Measurements from ENCODE around the gene PIAS4.

Gene PIAS4

GRCh38 chr19:3979289-3979673 lies 28.3 kb upstream of the PIAS4 start:
- Histone ChIP-seq H3K36me3 (ENCODE audit: control insufficient read depth, insufficient read depth, low read length) (peaks cover 93% of the 10 kb centered on the region), H3K27me3 (ENCODE audit: control insufficient read depth, insufficient read depth, low read length) (no peaks in the 10 kb centered on the region), H3K9ac (ENCODE audit: low read length) (no peak overlapping the region), H3K9me3 (ENCODE audit: control insufficient read depth, insufficient read depth, low read depth, low read length) (no peaks in the 10 kb centered on the region), H3K4me1 (ENCODE audit: control insufficient read depth, insufficient read depth, low read length) (peaks cover 14% of the 10 kb centered on the region), H3K27ac (ENCODE audit: low read depth, low read length) (no peak overlapping the region), H3K4me3 (ENCODE audit: low read depth, low read length) (no peak overlapping the region)

DNA sequence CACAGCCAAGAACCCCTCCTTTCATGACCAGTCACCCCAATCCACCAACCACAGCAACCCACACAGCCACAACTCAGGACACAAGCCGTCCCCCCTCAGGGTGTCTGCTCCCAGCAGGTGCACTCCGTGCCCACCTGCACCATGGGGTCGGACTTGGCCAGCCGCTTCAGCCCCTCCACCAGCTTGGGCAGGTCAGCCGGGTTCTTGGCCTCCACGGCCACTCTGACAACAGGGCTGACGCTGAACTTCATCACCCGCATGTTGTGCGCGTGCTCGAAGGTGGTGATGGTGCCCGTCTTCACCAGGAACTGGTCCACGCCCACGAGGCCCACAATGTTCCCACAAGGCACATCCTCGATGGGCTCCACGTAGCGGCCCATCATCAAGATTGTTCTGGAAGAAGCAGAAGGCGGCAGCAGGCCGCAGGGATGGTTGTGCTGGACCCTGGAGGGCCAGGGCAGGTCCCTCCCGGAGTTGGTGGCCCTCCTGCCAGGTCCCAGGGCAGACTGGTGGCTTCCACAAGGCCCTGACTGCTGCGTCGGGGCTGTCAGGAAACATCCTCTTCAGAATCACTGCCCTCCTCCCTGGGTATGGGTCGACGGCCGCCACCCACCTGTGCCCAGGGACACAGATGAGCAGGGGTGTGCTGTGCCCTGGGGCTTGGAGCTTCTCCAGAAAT lies 27.7 kb upstream of the PIAS4 start:
- H3K36me3 ChIP-seq (ENCODE audit: control insufficient read depth, insufficient read depth, low read length) = peaks cover 98% of the 10 kb centered on the region
- no peak overlapping the region for H3K4me3 ChIP-seq (ENCODE audit: low read depth, low read length)
- H3K9me3 ChIP-seq (ENCODE audit: control insufficient read depth, insufficient read depth, low read depth, low read length) = no peaks in the 10 kb centered on the region
- no peaks in the 10 kb centered on the region for H3K27me3 ChIP-seq (ENCODE audit: control insufficient read depth, insufficient read depth, low read length)
- no peak overlapping the region for H3K9ac ChIP-seq (ENCODE audit: low read length)
- peaks cover 14% of the 10 kb centered on the region for H3K4me1 ChIP-seq (ENCODE audit: control insufficient read depth, insufficient read depth, low read length)
- no peak overlapping the region for H3K27ac ChIP-seq (ENCODE audit: low read depth, low read length)

DNA sequence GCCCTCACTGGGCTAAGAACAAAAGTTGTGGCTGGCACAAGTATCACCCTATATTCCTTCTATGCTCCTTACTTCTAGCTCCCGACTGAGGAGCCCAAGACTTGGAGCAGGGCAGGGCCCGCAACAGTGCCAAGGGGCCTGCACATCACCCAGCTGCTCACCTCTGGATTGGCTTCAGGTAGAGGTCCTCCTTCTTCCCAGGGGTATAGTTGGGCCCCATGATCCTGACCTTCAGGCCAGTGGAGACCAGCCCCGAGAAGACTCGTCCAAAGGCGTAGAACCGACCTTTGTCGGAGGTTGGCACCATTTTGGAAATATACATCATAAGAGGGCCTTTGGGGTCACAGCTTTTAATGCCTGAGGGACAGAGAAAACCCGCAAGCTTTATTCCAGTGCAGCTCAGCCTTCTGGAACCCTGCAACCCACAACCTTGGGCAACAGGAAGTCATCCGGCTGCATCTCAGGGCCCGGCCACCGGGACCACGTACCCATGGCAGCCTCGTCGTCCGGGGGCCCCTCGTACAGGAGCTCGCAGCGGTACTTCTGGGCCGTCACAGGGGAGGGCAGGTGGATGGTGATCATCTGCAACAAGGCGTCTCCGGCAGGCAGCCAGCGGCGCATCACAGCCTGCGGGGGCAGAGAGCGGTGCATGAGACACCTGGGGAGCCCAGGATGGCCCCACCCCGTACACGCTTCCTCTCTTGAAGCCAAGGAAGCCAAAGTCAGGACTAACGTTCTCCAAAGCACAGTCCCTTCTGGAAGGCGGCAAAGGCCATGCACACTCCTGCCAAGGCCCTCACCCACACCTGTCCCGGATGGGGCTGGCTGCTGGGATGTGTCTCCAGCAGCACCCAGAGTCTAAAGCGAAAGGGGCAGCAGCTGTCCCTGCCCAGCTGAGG lies 26.9 kb upstream of the PIAS4 start:
- H3K27ac ChIP-seq (ENCODE audit: low read depth, low read length) = no peak overlapping the region
- no peak overlapping the region for H3K4me3 ChIP-seq (ENCODE audit: low read depth, low read length)
- H3K9me3 ChIP-seq (ENCODE audit: control insufficient read depth, insufficient read depth, low read depth, low read length) = no peaks in the 10 kb centered on the region
- no peak overlapping the region for H3K9ac ChIP-seq (ENCODE audit: low read length)
- peaks cover 15% of the 10 kb centered on the region for H3K4me1 ChIP-seq (ENCODE audit: control insufficient read depth, insufficient read depth, low read length)
- peaks cover 92% of the 10 kb centered on the region for H3K36me3 ChIP-seq (ENCODE audit: control insufficient read depth, insufficient read depth, low read length)
- H3K27me3 ChIP-seq (ENCODE audit: control insufficient read depth, insufficient read depth, low read length) = 0 out of 2 replicates have a peak, but pooled peaks cover under 1% of the 10 kb centered on the region

DNA sequence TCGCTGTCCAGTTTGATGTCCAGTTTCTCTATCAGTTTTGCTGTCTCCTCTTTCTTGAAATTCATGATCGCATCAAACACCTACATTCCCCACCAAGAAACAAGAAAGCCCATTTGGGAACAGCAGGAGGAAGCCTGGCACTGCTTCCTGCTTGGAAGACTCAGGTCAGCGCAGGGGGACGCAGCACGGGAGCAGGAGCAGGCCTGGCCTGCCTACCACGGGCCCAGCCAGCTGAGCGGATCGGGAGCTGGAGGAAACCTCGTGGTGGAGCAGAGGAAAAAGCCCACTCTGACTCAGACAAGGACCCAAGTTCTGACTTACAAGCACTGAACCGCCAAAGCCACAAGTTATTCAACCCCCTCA lies 26.2 kb upstream of the PIAS4 start:
- Histone ChIP-seq H3K27ac (ENCODE audit: low read depth, low read length) (no peak overlapping the region), H3K36me3 (ENCODE audit: control insufficient read depth, insufficient read depth, low read length) (peaks cover 85% of the 10 kb centered on the region), H3K4me1 (ENCODE audit: control insufficient read depth, insufficient read depth, low read length) (peaks cover 22% of the 10 kb centered on the region), H3K9me3 (ENCODE audit: control insufficient read depth, insufficient read depth, low read depth, low read length) (no peaks in the 10 kb centered on the region), H3K27me3 (ENCODE audit: control insufficient read depth, insufficient read depth, low read length) (peaks cover 6% of the 10 kb centered on the region; the same call in 1 of the 2 replicates), H3K4me3 (ENCODE audit: low read depth, low read length) (no peak overlapping the region), H3K9ac (ENCODE audit: low read length) (no peak overlapping the region)

DNA sequence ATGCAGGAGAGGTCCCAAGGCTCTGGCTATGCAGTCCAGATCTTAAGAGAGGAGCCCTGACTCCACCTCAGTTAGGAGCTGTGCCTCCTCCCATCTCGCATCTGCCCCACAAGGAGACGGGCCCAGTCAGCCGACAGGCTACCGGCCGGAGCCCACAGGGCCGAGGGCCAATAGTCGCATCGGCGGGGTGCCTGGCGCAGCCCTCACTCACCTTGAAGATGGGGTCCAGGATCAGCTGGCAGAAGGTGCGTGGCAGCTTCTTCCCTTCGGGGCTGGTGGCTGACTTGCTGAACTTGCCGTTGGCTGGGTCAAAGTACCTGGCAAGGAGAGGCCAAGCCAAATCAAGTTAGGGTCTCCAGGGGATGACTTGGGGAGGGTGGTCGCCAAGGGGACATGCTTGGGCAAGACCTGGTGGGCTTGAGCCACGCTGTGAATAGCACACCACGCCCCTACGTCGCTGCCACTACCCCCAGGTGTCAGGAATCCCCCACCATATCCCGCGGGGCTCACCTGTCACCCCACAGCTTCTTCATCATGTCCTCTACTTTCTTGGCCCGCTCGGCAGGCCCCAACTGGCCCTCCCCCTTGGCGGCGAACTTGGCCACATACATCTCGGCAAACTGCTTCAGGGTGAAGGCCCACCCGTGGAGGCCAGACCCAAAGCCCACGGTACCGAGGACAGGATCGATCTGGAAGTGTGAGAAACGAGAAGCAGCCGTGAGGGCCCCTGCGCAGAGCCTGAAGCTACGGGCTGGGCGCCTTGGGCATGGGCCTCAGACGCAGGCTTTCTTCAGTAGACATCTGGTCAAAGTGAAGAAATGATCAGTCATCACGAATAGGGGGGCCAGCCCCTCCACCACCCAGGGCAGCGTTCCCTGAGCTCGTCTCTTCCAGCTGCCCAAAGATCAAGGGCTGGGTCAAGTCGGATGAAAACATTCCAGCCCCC lies 25.5 kb upstream of the PIAS4 start:
- Histone ChIP-seq H3K27me3 (ENCODE audit: control insufficient read depth, insufficient read depth, low read length) (peaks cover 8% of the 10 kb centered on the region; the same call in 1 of the 2 replicates), H3K4me1 (ENCODE audit: control insufficient read depth, insufficient read depth, low read length) (peaks cover 26% of the 10 kb centered on the region), H3K27ac (ENCODE audit: low read depth, low read length) (no peak overlapping the region; the same call in 1 of the 2 replicates), H3K4me3 (ENCODE audit: low read depth, low read length) (no peak overlapping the region), H3K36me3 (ENCODE audit: control insufficient read depth, insufficient read depth, low read length) (peaks cover 79% of the 10 kb centered on the region), H3K9me3 (ENCODE audit: control insufficient read depth, insufficient read depth, low read depth, low read length) (no peaks in the 10 kb centered on the region), H3K9ac (ENCODE audit: low read length) (peak overlapping the region; percentile 95)

DNA sequence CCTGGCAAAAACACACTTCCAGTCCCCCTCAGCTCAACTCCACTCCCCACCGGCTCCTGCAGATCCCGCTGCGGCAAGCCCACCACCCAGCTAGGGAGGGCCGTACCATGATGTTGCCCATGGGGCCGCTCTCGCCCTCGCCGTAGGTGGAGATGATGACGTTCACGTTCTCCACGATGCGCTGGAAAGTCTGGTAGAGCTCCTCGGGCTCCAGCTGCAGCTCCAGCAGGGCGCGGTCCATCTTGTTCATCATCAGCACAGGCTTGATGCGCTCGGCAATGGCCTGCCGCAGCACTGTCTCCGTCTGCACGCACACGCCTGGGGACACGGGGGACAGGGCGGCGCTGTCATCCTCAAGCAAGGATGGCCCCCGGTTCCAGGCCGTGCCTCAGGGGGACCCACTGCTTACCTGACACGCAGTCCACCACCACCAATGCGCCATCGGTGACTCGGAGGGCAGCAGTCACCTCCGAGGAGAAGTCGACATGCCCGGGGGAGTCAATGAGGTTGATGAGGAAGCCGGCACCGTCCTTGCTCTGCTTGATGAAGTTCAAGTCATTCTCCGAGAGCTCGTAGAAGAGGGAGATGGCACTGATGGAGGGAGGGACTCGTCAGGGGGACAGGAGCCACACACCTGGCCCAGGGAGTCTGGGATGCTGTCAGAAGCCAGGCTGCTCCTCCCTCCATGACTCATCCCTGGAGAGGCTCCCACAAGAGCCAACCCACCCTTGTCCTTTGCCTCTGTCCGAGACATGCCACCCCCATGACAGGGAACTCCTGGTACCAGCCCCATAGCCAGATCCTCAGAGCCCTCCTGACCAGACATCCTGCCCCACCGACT lies 24.6 kb upstream of the PIAS4 start:
- peak overlapping the region; percentile 93 for H3K4me3 ChIP-seq (ENCODE audit: low read depth, low read length)
- H3K9ac ChIP-seq (ENCODE audit: low read length) = peak overlapping the region; percentile 95
- H3K9me3 ChIP-seq (ENCODE audit: control insufficient read depth, insufficient read depth, low read depth, low read length) = no peaks in the 10 kb centered on the region
- H3K4me1 ChIP-seq (ENCODE audit: control insufficient read depth, insufficient read depth, low read length) = peaks cover 26% of the 10 kb centered on the region
- peak overlapping the region; percentile 99 for H3K27ac ChIP-seq (ENCODE audit: low read depth, low read length)
- H3K27me3 ChIP-seq (ENCODE audit: control insufficient read depth, insufficient read depth, low read length) = peaks cover 8% of the 10 kb centered on the region; the same call in 1 of the 2 replicates
- peaks cover 69% of the 10 kb centered on the region for H3K36me3 ChIP-seq (ENCODE audit: control insufficient read depth, insufficient read depth, low read length)

DNA sequence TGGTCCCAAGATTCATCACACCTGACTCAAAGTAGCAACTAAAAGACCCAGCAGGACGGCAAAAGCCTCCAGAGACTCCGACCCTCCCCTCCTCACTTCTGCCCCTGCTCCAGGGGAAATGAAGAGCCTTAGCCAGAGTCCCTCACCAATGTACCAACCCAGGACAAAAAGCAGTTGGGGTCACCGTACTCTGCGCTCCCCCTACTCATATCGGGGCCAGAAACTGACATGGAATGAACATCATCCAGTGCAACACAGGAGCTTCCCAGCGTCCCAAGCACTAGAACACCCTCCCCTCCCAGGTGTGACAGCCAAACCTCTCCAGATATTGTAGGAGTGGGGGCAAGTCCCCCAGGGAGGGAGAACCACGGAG lies 24.0 kb upstream of the PIAS4 start:
- Histone ChIP-seq H3K4me1 (ENCODE audit: control insufficient read depth, insufficient read depth, low read length) (peaks cover 26% of the 10 kb centered on the region), H3K27ac (ENCODE audit: low read depth, low read length) (peak overlapping the region; percentile 99), H3K9ac (ENCODE audit: low read length) (peak overlapping the region; percentile 95), H3K27me3 (ENCODE audit: control insufficient read depth, insufficient read depth, low read length) (peaks cover 8% of the 10 kb centered on the region; the same call in 1 of the 2 replicates), H3K9me3 (ENCODE audit: control insufficient read depth, insufficient read depth, low read depth, low read length) (no peaks in the 10 kb centered on the region), H3K36me3 (ENCODE audit: control insufficient read depth, insufficient read depth, low read length) (peaks cover 63% of the 10 kb centered on the region), H3K4me3 (ENCODE audit: low read depth, low read length) (peak overlapping the region; percentile 93)

- Histone ChIP-seq H3K4me1 (ENCODE audit: control insufficient read depth, insufficient read depth, low read length) (peaks cover 26% of the 10 kb centered on the region), H3K27me3 (ENCODE audit: control insufficient read depth, insufficient read depth, low read length) (peaks cover 8% of the 10 kb centered on the region; the same call in 1 of the 2 replicates), H3K9me3 (ENCODE audit: control insufficient read depth, insufficient read depth, low read depth, low read length) (no peaks in the 10 kb centered on the region)
Measured at GRCh38 chr19:3983936-3984583, 23.5 kb upstream of the PIAS4 start.

GRCh38 chr19:3984584-3984907 lies 23.0 kb upstream of the PIAS4 start:
- H3K4me1 ChIP-seq (ENCODE audit: control insufficient read depth, insufficient read depth, low read length) = peaks cover 26% of the 10 kb centered on the region

More at GRCh38 chr19:3983936-3984583, 23.5 kb upstream of the PIAS4 start:
- Histone ChIP-seq H3K36me3 (ENCODE audit: control insufficient read depth, insufficient read depth, low read length) (peaks cover 58% of the 10 kb centered on the region), H3K9ac (ENCODE audit: low read length) (peak overlapping the region; percentile 95), H3K4me3 (ENCODE audit: low read depth, low read length) (peak overlapping the region; percentile 93), H3K27ac (ENCODE audit: low read depth, low read length) (peak overlapping the region; percentile 99)

More at GRCh38 chr19:3984584-3984907, 23.0 kb upstream of the PIAS4 start:
- Histone ChIP-seq H3K9me3 (ENCODE audit: control insufficient read depth, insufficient read depth, low read depth, low read length) (no peaks in the 10 kb centered on the region), H3K4me3 (ENCODE audit: low read depth, low read length) (peak overlapping the region; percentile 93), H3K36me3 (ENCODE audit: control insufficient read depth, insufficient read depth, low read length) (peaks cover 53% of the 10 kb centered on the region), H3K27ac (ENCODE audit: low read depth, low read length) (peak overlapping the region; percentile 99), H3K9ac (ENCODE audit: low read length) (peak overlapping the region; percentile 95), H3K27me3 (ENCODE audit: control insufficient read depth, insufficient read depth, low read length) (peaks cover 8% of the 10 kb centered on the region; the same call in 1 of the 2 replicates)
